Loucy (cell line): ENCODE results near the gene GPR18.

Source experiments
- EZH2phosphoT487 ChIP-seq: fragments of 200-600 bp; IDR thresholded peaks from 2 replicates; pipeline ENCODE4 v1.6.1; 2018; ENCODE audit warnings: antibody characterized with exemption, mild to moderate bottlenecking, moderate library complexity, borderline replicate concordance
- TF ChIP-seq, protein P1 (sequence below): fragments of 200-600 bp; sonication (generic); conservative IDR thresholded peaks from 2 replicates; pipeline ENCODE4 v1.5.1; 2014; ENCODE audit warnings: mild to moderate bottlenecking, antibody characterized with exemption, low read length

DNA sequence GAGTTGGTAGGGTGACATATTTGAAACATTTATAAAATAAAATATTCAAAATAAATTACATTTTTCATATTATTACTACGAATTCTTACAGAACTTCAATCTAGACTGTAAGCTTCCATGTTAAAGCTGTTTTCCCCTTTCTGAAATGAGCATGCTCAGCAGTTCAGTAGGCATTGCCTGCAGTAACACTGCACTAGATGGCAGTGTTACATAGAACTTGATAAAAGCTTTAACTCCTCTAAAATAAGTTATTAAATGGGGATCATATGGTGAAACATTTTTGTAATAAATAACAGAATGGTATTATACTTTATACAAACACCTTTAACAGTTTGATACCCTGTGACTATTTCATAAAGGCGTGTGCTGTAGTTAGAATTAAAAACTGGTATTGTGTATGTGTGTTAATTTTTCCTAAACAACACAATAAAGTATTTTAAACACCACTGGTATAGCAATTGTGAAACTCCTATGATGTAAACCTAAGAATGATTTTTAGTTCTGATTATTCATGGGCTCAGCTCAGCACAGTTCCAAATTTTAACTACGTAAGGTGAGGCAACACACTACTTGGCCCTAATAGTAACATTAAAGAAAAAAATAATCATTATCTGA is 11.6 kb upstream of the GPR18 start:
- TF ChIP-seq, protein P1, sequence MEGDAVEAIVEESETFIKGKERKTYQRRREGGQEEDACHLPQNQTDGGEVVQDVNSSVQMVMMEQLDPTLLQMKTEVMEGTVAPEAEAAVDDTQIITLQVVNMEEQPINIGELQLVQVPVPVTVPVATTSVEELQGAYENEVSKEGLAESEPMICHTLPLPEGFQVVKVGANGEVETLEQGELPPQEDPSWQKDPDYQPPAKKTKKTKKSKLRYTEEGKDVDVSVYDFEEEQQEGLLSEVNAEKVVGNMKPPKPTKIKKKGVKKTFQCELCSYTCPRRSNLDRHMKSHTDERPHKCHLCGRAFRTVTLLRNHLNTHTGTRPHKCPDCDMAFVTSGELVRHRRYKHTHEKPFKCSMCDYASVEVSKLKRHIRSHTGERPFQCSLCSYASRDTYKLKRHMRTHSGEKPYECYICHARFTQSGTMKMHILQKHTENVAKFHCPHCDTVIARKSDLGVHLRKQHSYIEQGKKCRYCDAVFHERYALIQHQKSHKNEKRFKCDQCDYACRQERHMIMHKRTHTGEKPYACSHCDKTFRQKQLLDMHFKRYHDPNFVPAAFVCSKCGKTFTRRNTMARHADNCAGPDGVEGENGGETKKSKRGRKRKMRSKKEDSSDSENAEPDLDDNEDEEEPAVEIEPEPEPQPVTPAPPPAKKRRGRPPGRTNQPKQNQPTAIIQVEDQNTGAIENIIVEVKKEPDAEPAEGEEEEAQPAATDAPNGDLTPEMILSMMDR = peak; percentile 86
- TF ChIP-seq EZH2phosphoT487 = no peak
